Kidney epithelial cell (primary cell): ENCODE results near the gene RPL35A. TPM values are rescaled to one million over a fixed set of nuclear protein-coding genes. Genes with fewer than 3 reads are reported as not detected.
"Not testable (repeated sequence)": the region's sequence is repeated elsewhere in the genome, so short reads cannot be mapped to it uniquely, and the experiment has no call there.

ENCODE experiments used
- DNase-seq: peaks from one replicate; pipeline ENCODE4 v3.0.0-alpha.2; 2010; ENCODE audit warnings: low read depth
- H3K27me3 ChIP-seq: 2 replicates; pipeline ENCODE4 v1.6.0; 2011; ENCODE audit warnings: low read length; ENCODE audit not compliant: control insufficient read depth, insufficient read depth
- H3K36me3 ChIP-seq: 2 replicates; pipeline ENCODE4 v1.5.1; 2011; ENCODE audit warnings: low read length; ENCODE audit not compliant: control insufficient read depth, insufficient read depth
- H3K4me3 ChIP-seq: 2 replicates; pipeline ENCODE4 v1.5.1; 2011; ENCODE audit warnings: low read depth, mild to moderate bottlenecking, control low read depth, low read length
- total RNA-seq: library from RNA; depleted of rRNA; stranded (reverse); fragments of >200 nt; gene quantifications from 2 replicates; pipeline ENCODE4 v1.2.3, GENCODE V29; 2015
- TF ChIP-seq, protein P1 (sequence below): IDR thresholded peaks from 2 replicates; pipeline ENCODE4 v1.5.1; 2011; ENCODE audit warnings: mild to moderate bottlenecking, moderate library complexity, low read length, control low read depth, inconsistent platforms; ENCODE audit not compliant: insufficient read depth, poor library complexity, severe bottlenecking

The RPL35A gene
- total RNA-seq, 1 donor from 2014 or later, result 1,140 TPM

DNA sequence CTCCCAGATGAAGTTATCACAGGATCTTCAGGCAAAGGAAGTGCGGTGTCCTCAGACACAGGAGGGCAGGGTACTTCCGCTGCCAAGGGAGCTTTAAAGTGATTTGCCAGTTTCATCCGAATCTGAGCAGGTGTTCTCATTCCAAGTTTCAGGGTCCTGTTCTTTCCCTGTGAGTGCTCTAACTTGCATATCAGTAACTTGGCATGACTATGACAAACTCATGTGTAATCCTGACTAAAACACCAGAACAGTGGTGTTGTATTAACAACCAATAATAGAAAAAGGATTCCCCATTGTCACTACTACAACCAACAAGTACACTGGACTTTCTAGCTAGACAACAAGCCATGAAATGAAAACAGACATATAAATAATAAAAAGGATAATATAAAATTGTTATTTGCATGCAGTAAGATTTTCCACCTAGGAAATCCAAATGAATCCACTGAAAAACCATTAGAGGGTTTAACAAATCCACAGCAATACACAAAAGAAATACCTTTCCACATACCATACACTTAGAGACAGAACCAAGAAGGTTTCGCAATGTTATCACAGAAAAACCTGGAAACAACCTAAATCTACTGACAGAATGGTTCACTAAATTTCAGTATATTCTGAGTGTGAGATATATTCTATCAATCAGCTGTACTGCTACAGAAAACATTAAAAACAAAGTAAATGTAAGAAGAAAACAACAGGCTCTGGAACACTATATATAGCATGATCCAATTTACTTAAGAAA, 40.9 kb upstream of the RPL35A start:
- Histone ChIP-seq H3K36me3 (no peaks in the 10 kb centered on the region), H3K4me3 (no peak overlapping the region), H3K27me3 (no peaks in the 10 kb centered on the region)
- DNase-seq, result no peak
- TF ChIP-seq, protein P1, sequence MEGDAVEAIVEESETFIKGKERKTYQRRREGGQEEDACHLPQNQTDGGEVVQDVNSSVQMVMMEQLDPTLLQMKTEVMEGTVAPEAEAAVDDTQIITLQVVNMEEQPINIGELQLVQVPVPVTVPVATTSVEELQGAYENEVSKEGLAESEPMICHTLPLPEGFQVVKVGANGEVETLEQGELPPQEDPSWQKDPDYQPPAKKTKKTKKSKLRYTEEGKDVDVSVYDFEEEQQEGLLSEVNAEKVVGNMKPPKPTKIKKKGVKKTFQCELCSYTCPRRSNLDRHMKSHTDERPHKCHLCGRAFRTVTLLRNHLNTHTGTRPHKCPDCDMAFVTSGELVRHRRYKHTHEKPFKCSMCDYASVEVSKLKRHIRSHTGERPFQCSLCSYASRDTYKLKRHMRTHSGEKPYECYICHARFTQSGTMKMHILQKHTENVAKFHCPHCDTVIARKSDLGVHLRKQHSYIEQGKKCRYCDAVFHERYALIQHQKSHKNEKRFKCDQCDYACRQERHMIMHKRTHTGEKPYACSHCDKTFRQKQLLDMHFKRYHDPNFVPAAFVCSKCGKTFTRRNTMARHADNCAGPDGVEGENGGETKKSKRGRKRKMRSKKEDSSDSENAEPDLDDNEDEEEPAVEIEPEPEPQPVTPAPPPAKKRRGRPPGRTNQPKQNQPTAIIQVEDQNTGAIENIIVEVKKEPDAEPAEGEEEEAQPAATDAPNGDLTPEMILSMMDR, result no peak

DNA sequence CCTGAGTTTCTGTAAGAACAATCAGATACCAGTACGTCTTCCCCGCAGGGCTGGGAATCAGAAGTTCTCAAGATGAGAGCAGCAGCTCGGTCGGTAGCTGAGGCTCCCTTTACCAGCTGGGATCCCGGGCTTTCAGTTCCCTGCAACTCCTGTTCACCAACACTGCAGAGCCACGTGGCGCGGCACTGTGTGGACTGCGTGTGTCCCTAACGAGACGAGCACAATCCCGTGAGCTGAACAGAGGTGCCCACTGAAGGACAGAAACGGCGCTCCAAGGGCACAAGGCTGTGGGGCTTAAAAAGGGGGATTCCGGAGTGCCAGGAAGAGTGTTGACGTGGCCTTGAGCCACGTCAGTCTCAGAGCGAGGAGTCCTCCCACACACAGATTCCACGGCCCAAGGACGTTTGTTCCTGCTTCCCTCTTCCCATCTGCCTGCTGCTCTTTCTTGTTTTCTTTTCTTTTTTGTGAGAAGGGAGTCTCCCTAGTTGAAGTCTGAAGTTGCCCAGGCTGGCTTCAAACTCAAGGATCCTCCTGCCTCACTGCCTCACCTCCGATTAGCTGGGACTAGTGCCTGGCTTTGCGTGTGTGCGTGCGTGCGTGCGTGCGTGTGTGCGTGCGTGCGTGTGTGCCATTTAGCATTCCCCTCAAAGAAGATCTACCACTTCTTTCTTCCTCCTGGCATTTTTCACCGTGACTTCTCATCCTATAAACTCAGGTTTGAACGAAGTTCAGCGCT, 37.1 kb upstream of the RPL35A start:
- no peak for DNase-seq
- H3K36me3 ChIP-seq, result no peaks in the 10 kb centered on the region
- no peak overlapping the region for H3K4me3 ChIP-seq
- no peaks in the 10 kb centered on the region for H3K27me3 ChIP-seq
- TF ChIP-seq, protein P1, result no peak

DNA sequence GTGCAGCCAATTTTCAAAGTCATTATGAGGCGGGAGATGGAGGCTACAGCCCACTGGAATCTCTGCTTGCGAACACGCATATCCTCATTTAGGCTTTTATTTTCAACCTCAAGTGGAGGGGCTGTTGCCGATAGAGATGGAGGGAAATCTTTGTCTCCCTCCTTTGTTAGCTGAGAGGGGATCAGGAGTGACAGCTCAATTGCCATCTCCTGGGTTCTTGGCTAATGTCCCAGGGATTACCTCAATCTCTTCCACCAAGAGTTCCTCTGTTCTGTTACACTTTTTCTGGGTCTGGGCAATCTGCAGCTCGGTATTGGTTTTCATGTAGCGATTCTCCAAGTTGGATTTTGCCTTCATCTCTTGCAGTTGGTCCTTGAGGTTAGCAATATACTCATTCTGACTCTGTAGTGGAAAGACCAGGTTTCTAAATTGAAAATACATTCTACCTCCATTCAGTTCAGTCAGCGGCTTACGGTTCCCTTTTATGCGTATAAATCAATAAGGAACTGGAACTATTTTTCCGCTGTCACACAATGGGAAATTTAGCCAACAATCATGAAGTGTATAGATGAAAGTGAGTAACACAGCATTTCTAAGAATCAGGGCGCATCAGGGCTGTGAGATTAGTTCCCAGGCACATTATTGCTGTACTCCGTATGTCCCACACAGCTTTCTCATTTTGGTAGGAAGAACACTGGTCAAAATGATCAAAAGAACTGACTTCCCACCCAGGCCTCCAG, 36.2 kb upstream of the RPL35A start:
- TF ChIP-seq, protein P1, result no peak
- H3K4me3 ChIP-seq, result no peak overlapping the region
- no peak for DNase-seq
- H3K27me3 ChIP-seq, result no peaks in the 10 kb centered on the region
- H3K36me3 ChIP-seq, result no peaks in the 10 kb centered on the region

DNA sequence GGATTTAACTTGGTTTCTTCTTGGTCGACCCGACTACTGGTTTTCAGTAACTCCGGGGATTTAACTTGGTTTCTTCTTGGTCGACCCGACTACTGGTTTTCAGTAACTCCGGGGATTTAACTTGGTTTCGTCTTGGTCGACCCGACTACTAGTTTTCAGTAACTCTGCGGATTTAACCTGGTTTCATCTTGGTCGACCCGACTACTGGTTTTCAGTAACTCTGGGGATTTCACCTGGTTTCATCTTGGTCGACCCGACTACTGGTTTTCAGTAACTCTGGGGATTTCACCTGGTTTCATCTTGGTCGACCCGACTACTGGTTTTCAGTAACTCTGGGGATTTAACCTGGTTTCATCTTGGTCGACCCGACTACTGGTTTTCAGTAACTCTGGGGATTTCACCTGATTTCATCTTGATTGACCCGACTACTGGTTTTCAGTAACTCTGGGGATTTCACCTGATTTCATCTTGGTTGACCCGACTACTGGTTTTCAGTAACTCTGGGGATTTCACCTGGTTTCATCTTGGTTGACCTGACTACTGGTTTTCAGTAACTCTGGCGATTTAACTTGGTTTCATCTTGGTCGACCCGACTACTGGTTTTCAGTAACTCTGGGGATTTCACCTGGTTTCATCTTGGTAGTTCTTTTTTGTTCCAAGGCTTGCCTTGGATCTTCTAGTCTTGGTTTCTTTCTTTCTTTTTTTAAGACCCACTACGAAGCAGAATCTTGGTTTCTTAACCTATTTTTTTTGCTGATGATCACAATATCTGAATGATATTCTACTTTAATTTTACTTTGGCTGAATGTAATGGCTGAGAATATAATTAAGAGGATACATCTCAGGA, 28.3 kb upstream of the RPL35A start:
- not testable (repeated sequence) for DNase-seq, H3K36me3 ChIP-seq, H3K4me3 ChIP-seq, H3K27me3 ChIP-seq

DNA sequence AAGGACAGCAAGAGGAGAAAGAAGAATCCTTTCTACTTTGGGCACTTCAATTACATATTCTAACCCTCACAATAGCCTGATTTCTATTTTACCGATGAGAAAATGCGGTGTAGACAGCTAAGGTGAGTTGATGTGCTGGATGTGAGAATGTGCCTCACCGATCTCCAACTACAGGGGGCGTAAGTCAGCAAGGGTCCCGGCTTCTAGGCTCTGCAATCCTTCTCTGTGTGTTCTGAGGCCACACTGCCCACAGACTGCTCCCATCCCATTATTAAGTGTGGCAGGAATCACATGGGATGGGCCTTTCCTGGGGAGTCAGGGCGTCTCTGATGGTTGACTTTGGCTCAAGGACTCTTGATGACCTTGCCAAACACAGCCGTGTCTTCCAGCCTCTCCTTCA, 23.6 kb upstream of the RPL35A start:
- Histone ChIP-seq H3K27me3 (no peaks in the 10 kb centered on the region), H3K4me3 (no peak overlapping the region), H3K36me3 (no peaks in the 10 kb centered on the region)
- TF ChIP-seq, protein P1, result peak; percentile 26
- no peak for DNase-seq

DNA sequence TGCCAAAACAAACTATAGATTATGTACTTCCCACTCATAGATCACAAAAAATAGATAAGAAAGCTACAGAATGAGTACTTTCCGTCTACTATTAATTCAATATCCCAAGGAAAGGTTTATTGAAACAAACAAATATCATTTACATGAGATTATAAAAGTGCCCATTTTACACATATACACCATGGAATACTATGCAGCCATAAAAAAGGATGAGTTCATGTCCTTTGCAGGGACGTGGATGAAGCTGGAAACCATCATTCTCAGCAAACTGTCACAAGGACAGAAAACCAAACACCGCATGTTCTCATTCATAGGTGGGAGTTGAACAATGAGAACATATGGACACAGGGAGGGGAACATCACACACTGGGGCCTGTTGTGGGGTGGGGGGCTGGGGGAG, 22.4 kb upstream of the RPL35A start:
- not testable (repeated sequence) for H3K36me3 ChIP-seq, H3K27me3 ChIP-seq, H3K4me3 ChIP-seq, DNase-seq
